Measurements from ENCODE around the gene CABYR. TPM values are rescaled to one million over a fixed set of nuclear protein-coding genes. Genes with fewer than 3 reads are reported as not detected.

The CABYR gene
- total RNA-seq, 4 donors from 2014 or later = 1.3 to 3.3 (median 2.5) TPM

GRCh38 chr18:24196764-24197163 lies 57.9 kb downstream of the CABYR start:
- no peak overlapping the region for H3K4me3 ChIP-seq
- no peaks in the 10 kb centered on the region for H3K9me3 ChIP-seq
- H3K27ac ChIP-seq (replicated peaks in 1 of 4) = no peak overlapping the region
- 85% methylated on average over 4 of the region's 4 CpGs for WGBS
- peaks cover 13 to 34% (median 25%) of the 10 kb centered on the region in 4 donors for H3K4me1 ChIP-seq
- H3K36me3 ChIP-seq = peaks cover 0 to 9% (median 3%) of the 10 kb centered on the region in 4 donors
- DNase-seq (ENCODE audit: extremely low spot score) = no peak
- no peaks in the 10 kb centered on the region for H3K27me3 ChIP-seq
- TF ChIP-seq POLR2AphosphoS5 (IDR thresholded peaks at IDR 0.05) (no peak), POLR2A (IDR thresholded peaks at IDR 0.05; ENCODE audit: low read depth) (no peak), EP300 (IDR thresholded peaks at IDR 0.05) (no peak), CTCF (IDR thresholded peaks at IDR 0.05) (no peak)
- intact Hi-C loops (cut with DNase I) = no loop called here

- no peak for TF ChIP-seq CTCF (IDR thresholded peaks at IDR 0.05)
- no peak for TF ChIP-seq EP300 (IDR thresholded peaks at IDR 0.05)
- no peak for TF ChIP-seq POLR2A (IDR thresholded peaks at IDR 0.05; ENCODE audit: low read depth)
- no peak for TF ChIP-seq POLR2AphosphoS5 (IDR thresholded peaks at IDR 0.05)
- intact Hi-C loops (cut with DNase I) = no loop called here
- Histone ChIP-seq H3K4me3 (no peak overlapping the region), H3K27ac (replicated peaks in 1 of 4) (no peak overlapping the region), H3K36me3 (peaks cover 0 to 9% (median 3%) of the 10 kb centered on the region in 4 donors), H3K4me1 (peaks cover 13 to 37% (median 31%) of the 10 kb centered on the region in 4 donors), H3K9me3 (no peaks in the 10 kb centered on the region), H3K27me3 (no peaks in the 10 kb centered on the region)
- DNase-seq (ENCODE audit: extremely low spot score) = no peak
- WGBS = 72% methylated on average over 1 of the region's 1 CpG
Observed at GRCh38 chr18:24197412-24197811, 58.5 kb downstream of the CABYR start.

- Histone ChIP-seq H3K4me3 (no peak overlapping the region), H3K4me1 (peaks cover 13 to 43% (median 31%) of the 10 kb centered on the region in 4 donors), H3K27ac (replicated peaks in 1 of 4) (no peak overlapping the region), H3K9me3 (no peaks in the 10 kb centered on the region), H3K36me3 (peaks cover 0 to 9% (median 3%) of the 10 kb centered on the region in 4 donors), H3K27me3 (no peaks in the 10 kb centered on the region)
- TF ChIP-seq POLR2A (IDR thresholded peaks at IDR 0.05; ENCODE audit: low read depth) = no peak
- no peak for TF ChIP-seq POLR2AphosphoS5 (IDR thresholded peaks at IDR 0.05)
- TF ChIP-seq CTCF (IDR thresholded peaks at IDR 0.05) = no peak
- no peak for TF ChIP-seq EP300 (IDR thresholded peaks at IDR 0.05)
- WGBS = 87% methylated on average over 9 of the region's 9 CpGs
- intact Hi-C loops (cut with DNase I) = no loop called here
- DNase-seq (ENCODE audit: extremely low spot score) = no peak
Observed at GRCh38 chr18:24198461-24198860, 59.6 kb downstream of the CABYR start.

GRCh38 chr18:24199372-24199962 lies 60.6 kb downstream of the CABYR start:
- H3K36me3 ChIP-seq = peaks cover 0 to 9% (median 3%) of the 10 kb centered on the region in 4 donors
- 53% methylated on average over 5 of the region's 5 CpGs for WGBS
- no peaks in the 10 kb centered on the region for H3K9me3 ChIP-seq
- H3K4me1 ChIP-seq = peaks cover 13 to 43% (median 31%) of the 10 kb centered on the region in 4 donors
- TF ChIP-seq EP300 (IDR thresholded peaks at IDR 0.05) (no peak), POLR2AphosphoS5 (IDR thresholded peaks at IDR 0.05) (no peak), CTCF (IDR thresholded peaks at IDR 0.05) (no peak), POLR2A (IDR thresholded peaks at IDR 0.05; ENCODE audit: low read depth) (no peak)
- intact Hi-C loops (cut with DNase I) = no loop called here
- no peak overlapping the region for H3K4me3 ChIP-seq
- H3K27me3 ChIP-seq = no peaks in the 10 kb centered on the region
- DNase-seq (ENCODE audit: extremely low spot score) = no peak
- H3K27ac ChIP-seq (replicated peaks in 1 of 4) = no peak overlapping the region
